Ishikawa (cell line): Measurements from ENCODE around the gene COL4A5.

Experiments
- EGR1 ChIP-seq: IDR thresholded peaks from 2 replicates; pipeline ENCODE4 v1.6.1; 2012
- FOXM1 ChIP-seq: IDR thresholded peaks from 2 replicates; pipeline ENCODE4 v1.6.1; 2012; ENCODE audit warnings: low read depth, borderline replicate concordance
- RAD21 ChIP-seq: IDR thresholded peaks from 2 replicates; pipeline ENCODE4 v1.6.1; 2012; ENCODE audit warnings: low read depth
- TAF1 ChIP-seq: IDR thresholded peaks from 2 replicates; pipeline ENCODE4 v1.6.1; 2012; ENCODE audit warnings: low read depth, mild to moderate bottlenecking
- YY1 ChIP-seq: IDR thresholded peaks from 2 replicates; pipeline ENCODE4 v1.6.1; 2012; ENCODE audit warnings: low read depth
- ZBTB7A ChIP-seq: IDR thresholded peaks from 2 replicates; pipeline ENCODE4 v1.6.1; 2012; ENCODE audit warnings: low read depth
- TF ChIP-seq, protein P1 (sequence below): IDR thresholded peaks from 2 replicates; pipeline ENCODE4 v1.6.1; 2012
- TF ChIP-seq, protein P2 (sequence below): IDR thresholded peaks from 2 replicates; pipeline ENCODE4 v1.6.1; 2012; ENCODE audit warnings: low read depth, mild to moderate bottlenecking

DNA sequence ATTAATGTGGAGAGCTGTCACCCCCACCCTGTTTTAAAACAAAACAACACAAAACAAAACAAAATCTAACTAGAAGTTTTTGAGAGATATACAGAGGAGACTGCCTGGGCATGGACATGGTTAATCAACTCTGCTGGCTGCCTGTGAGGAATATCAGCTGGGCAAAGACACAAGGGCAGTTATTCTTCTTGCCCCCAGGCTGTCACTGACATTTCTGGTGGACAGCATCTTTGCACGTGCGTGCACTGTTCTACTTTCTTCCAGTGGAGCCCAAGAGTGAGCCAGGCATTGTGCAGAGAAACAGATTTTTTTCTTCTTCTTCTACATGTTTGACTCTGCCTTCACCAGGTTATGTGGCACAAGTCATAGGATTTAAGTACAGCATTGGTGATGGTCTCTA lies 282.9 kb downstream of the COL4A5 start:
- TF ChIP-seq YY1 (no peak), TAF1 (no peak), EGR1 (no peak), FOXM1 (no peak), RAD21 (no peak), ZBTB7A (no peak)
- TF ChIP-seq, protein P1, sequence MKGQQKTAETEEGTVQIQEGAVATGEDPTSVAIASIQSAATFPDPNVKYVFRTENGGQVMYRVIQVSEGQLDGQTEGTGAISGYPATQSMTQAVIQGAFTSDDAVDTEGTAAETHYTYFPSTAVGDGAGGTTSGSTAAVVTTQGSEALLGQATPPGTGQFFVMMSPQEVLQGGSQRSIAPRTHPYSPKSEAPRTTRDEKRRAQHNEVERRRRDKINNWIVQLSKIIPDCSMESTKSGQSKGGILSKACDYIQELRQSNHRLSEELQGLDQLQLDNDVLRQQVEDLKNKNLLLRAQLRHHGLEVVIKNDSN, result no peak
- TF ChIP-seq, protein P2, sequence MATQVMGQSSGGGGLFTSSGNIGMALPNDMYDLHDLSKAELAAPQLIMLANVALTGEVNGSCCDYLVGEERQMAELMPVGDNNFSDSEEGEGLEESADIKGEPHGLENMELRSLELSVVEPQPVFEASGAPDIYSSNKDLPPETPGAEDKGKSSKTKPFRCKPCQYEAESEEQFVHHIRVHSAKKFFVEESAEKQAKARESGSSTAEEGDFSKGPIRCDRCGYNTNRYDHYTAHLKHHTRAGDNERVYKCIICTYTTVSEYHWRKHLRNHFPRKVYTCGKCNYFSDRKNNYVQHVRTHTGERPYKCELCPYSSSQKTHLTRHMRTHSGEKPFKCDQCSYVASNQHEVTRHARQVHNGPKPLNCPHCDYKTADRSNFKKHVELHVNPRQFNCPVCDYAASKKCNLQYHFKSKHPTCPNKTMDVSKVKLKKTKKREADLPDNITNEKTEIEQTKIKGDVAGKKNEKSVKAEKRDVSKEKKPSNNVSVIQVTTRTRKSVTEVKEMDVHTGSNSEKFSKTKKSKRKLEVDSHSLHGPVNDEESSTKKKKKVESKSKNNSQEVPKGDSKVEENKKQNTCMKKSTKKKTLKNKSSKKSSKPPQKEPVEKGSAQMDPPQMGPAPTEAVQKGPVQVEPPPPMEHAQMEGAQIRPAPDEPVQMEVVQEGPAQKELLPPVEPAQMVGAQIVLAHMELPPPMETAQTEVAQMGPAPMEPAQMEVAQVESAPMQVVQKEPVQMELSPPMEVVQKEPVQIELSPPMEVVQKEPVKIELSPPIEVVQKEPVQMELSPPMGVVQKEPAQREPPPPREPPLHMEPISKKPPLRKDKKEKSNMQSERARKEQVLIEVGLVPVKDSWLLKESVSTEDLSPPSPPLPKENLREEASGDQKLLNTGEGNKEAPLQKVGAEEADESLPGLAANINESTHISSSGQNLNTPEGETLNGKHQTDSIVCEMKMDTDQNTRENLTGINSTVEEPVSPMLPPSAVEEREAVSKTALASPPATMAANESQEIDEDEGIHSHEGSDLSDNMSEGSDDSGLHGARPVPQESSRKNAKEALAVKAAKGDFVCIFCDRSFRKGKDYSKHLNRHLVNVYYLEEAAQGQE, result no peak
